NT2/D1 (cell line): ENCODE results near the gene SRPRB.

ENCODE experiments used
- DNase-seq: peaks from one replicate; pipeline ENCODE4 v3.0.0-alpha.2; 2011; ENCODE audit warnings: low read depth, low spot score
- H3K27me3 ChIP-seq: 2 replicates; pipeline ENCODE4 v1.6.0; 2011; ENCODE audit warnings: mild to moderate bottlenecking; ENCODE audit not compliant: insufficient read length, insufficient read depth
- H3K36me3 ChIP-seq: 2 replicates; pipeline ENCODE4 v1.6.1; 2011; ENCODE audit warnings: mild to moderate bottlenecking, low read length, mixed read lengths; ENCODE audit not compliant: insufficient read depth, insufficient read length
- H3K4me1 ChIP-seq: 2 replicates; pipeline ENCODE4 v1.5.1; 2011; ENCODE audit not compliant: insufficient read depth, insufficient read length
- H3K4me3 ChIP-seq: 2 replicates; pipeline ENCODE4 v1.5.1; 2011; ENCODE audit warnings: low read depth; ENCODE audit not compliant: insufficient read length
- H3K9ac ChIP-seq: 2 replicates; pipeline ENCODE4 v1.6.0; 2011; ENCODE audit warnings: low read depth; ENCODE audit not compliant: insufficient read length
- H3K9me3 ChIP-seq: 2 replicates; pipeline ENCODE4 v1.5.1; 2011; ENCODE audit warnings: mild to moderate bottlenecking, low read length; ENCODE audit not compliant: insufficient read depth
- SUZ12 ChIP-seq: IDR thresholded peaks from 2 replicates; pipeline ENCODE4 v1.6.1; 2011; ENCODE audit not compliant: insufficient read length, insufficient read depth; ENCODE audit errors: extremely low read depth
- YY1 ChIP-seq: IDR thresholded peaks from 2 replicates; pipeline ENCODE4 v1.6.1; 2011; ENCODE audit not compliant: insufficient read length, insufficient read depth
- ZNF274 ChIP-seq: IDR thresholded peaks from 2 replicates; pipeline ENCODE4 v1.6.1; 2011; ENCODE audit warnings: mild to moderate bottlenecking, low read depth, low read length

The SRPRB gene

GRCh38 chr3:133805702-133806475, at the start of gene SRPRB:
Gene SRPRB, plus strand, starts transcription at chr3:133805815. Its CDS starts 34 bp downstream, at chr3:133805849.
- peak; percentile 90 for DNase-seq
- no peak for TF ChIP-seq SUZ12
- no peak for TF ChIP-seq ZNF274
- TF ChIP-seq YY1: peak; percentile 45
- peak within 1 kb of the TSS; percentile 84 for H3K9ac ChIP-seq
- H3K4me1 ChIP-seq: no peaks in the 10 kb centered on the region
- no peaks in the 10 kb centered on the region for H3K9me3 ChIP-seq
- H3K4me3 ChIP-seq: peak within 1 kb of the TSS; percentile 81
- no peaks in the 10 kb centered on the region for H3K27me3 ChIP-seq
- H3K36me3 ChIP-seq: peaks cover 40% of the 10 kb centered on the region

- TF ChIP-seq YY1: no peak
- no peak for TF ChIP-seq ZNF274
- TF ChIP-seq SUZ12: no peak
Observed at GRCh38 chr3:133756716-133757694, 48.6 kb upstream of the SRPRB start.

GRCh38 chr3:133757701-133758567, 47.7 kb upstream of the SRPRB start:
- no peaks in the 10 kb centered on the region for H3K9me3 ChIP-seq
- no peak overlapping the region for H3K4me3 ChIP-seq
- H3K36me3 ChIP-seq: no peaks in the 10 kb centered on the region
- H3K27me3 ChIP-seq: peaks cover 2% of the 10 kb centered on the region
- DNase-seq: no peak
- no peak overlapping the region for H3K9ac ChIP-seq
- no peak for TF ChIP-seq ZNF274
- no peak for TF ChIP-seq YY1
- TF ChIP-seq SUZ12: no peak
- H3K4me1 ChIP-seq: peaks cover 13% of the 10 kb centered on the region

More at GRCh38 chr3:133756716-133757694, 48.6 kb upstream of the SRPRB start:
- Histone ChIP-seq H3K9ac (no peak overlapping the region), H3K9me3 (no peaks in the 10 kb centered on the region), H3K4me3 (no peak overlapping the region), H3K27me3 (peaks cover 2% of the 10 kb centered on the region), H3K36me3 (no peaks in the 10 kb centered on the region), H3K4me1 (peaks cover 13% of the 10 kb centered on the region)
- no peak for DNase-seq

GRCh38 chr3:133758568-133758928, 47.1 kb upstream of the SRPRB start:
- DNase-seq: no peak
- Histone ChIP-seq H3K27me3 (peaks cover 2% of the 10 kb centered on the region), H3K4me3 (no peak overlapping the region), H3K4me1 (peaks cover 13% of the 10 kb centered on the region), H3K9me3 (no peaks in the 10 kb centered on the region), H3K36me3 (no peaks in the 10 kb centered on the region), H3K9ac (no peak overlapping the region)
- TF ChIP-seq YY1: no peak
- TF ChIP-seq ZNF274: no peak
- no peak for TF ChIP-seq SUZ12

- DNase-seq: peak; percentile 33
- peaks cover 2% of the 10 kb centered on the region for H3K27me3 ChIP-seq
Observed at GRCh38 chr3:133758964-133759739, 46.5 kb upstream of the SRPRB start.

GRCh38 chr3:133759740-133760305, 45.8 kb upstream of the SRPRB start:
- no peak for TF ChIP-seq YY1
- no peak for TF ChIP-seq SUZ12
- no peak for TF ChIP-seq ZNF274
- Histone ChIP-seq H3K9ac (peak overlapping the region; percentile 34), H3K27me3 (peaks cover 2% of the 10 kb centered on the region), H3K4me1 (peaks cover 13% of the 10 kb centered on the region), H3K36me3 (no peaks in the 10 kb centered on the region), H3K4me3 (no peak overlapping the region), H3K9me3 (no peaks in the 10 kb centered on the region)
- no peak for DNase-seq

More at GRCh38 chr3:133758964-133759739, 46.5 kb upstream of the SRPRB start:
- no peaks in the 10 kb centered on the region for H3K9me3 ChIP-seq
- H3K4me1 ChIP-seq: peaks cover 13% of the 10 kb centered on the region
- TF ChIP-seq YY1 (no peak), ZNF274 (no peak), SUZ12 (no peak)
- H3K36me3 ChIP-seq: no peaks in the 10 kb centered on the region
- peak overlapping the region; percentile 34 for H3K9ac ChIP-seq
- H3K4me3 ChIP-seq: no peak overlapping the region
